Hepatocyte (in vitro differentiated cells): ENCODE results near the gene TMEM179B.

Source experiments
- CTCF ChIP-seq: fragments of 200-600 bp; sonication (generic); IDR thresholded peaks from 2 replicates; pipeline ENCODE4 v1.5.1; 2016; ENCODE audit warnings: antibody characterized with exemption, mild to moderate bottlenecking; ENCODE audit not compliant: poor library complexity
- EZH2 ChIP-seq: fragments of 200-600 bp; sonication (generic); IDR thresholded peaks from 2 replicates; pipeline ENCODE4 v1.6.1; 2016; ENCODE audit warnings: antibody characterized with exemption, mild to moderate bottlenecking, borderline replicate concordance
- EZH2phosphoT487 ChIP-seq: fragments of 200-600 bp; sonication (generic); IDR thresholded peaks from one replicate; pipeline ENCODE4 v1.6.1; 2018; ENCODE audit warnings: antibody characterized with exemption, mild to moderate bottlenecking, low read depth, moderate library complexity; ENCODE audit not compliant: unreplicated experiment, severe bottlenecking

- TF ChIP-seq CTCF (no peak), EZH2 (no peak), EZH2phosphoT487 (no peak)
Measured at GRCh38 chr11:62778441-62778840, 8.8 kb upstream of the TMEM179B start.
